Testis (tissue), 2 donors: Measurements from ENCODE around the gene SPIRE1.

ENCODE experiments used
- CTCF ChIP-seq, 3 experiments: fragments of 450-650 bp in 2 of 3; fragments of 200-600 bp in 1 of 3; sonication (generic) in 1 of 3; IDR thresholded peaks; one replicate each; pipeline ENCODE4 v1.5.1; 2016 to 2019; ENCODE audit warnings: antibody characterized with exemption in 3 of 3, mild to moderate bottlenecking in 2 of 3, moderate library complexity in 1 of 3
- POLR2A ChIP-seq: fragments of 450-650 bp; IDR thresholded peaks from one replicate; pipeline ENCODE4 v1.6.1; 2017; ENCODE audit warnings: antibody characterized with exemption, mild to moderate bottlenecking, moderate library complexity

- TF ChIP-seq CTCF (IDR thresholded peaks at IDR 0.05) = no peak
- TF ChIP-seq POLR2A = no peak
These were observed 193.2 kb downstream of the SPIRE1 start for GRCh38 chr18:12464731-12465130.
